Memory B cell (primary cell): ENCODE results near the gene CCDC122.
"Not testable (repeated sequence)": the region's sequence is repeated elsewhere in the genome, so short reads cannot be mapped to it uniquely, and the experiment has no call there.

Experiments
- ATAC-seq: fragments of 150-1000 bp; cut with Tn5 transposase; 2 replicates; pipeline ENCODE4 v1.10.0; 2021; ENCODE audit warnings: low read depth, mild to moderate bottlenecking, moderate library complexity
- DNase-seq, 2 donors: peaks; one replicate each; pipeline ENCODE4 v3.0.0; 2022; ENCODE audit warnings: low spot score in 2 of 2
- H3K27ac Mint-ChIP-seq: one replicate; pipeline ENCODE4 v1.8.0; 2022; ENCODE audit warnings: mild to moderate bottlenecking, moderate library complexity, mixed read lengths
- H3K27me3 Mint-ChIP-seq: one replicate; pipeline ENCODE4 v1.8.0; 2022; ENCODE audit warnings: mixed read lengths
- H3K36me3 Mint-ChIP-seq: one replicate; pipeline ENCODE4 v1.8.0; 2022; ENCODE audit warnings: mild to moderate bottlenecking, mixed read lengths
- H3K4me1 Mint-ChIP-seq: one replicate; pipeline ENCODE4 v1.8.0; 2022; ENCODE audit warnings: mixed read lengths
- H3K4me3 Mint-ChIP-seq: one replicate; pipeline ENCODE4 v1.8.0; 2022; ENCODE audit warnings: mild to moderate bottlenecking, moderate library complexity, mixed read lengths
- H3K9me3 Mint-ChIP-seq: one replicate; pipeline ENCODE4 v1.8.0; 2022; ENCODE audit warnings: mixed read lengths

CCDC122 gene

GRCh38 chr13:43850873-43851272, 28.7 kb downstream of the CCDC122 start:
- DNase-seq, result no peak
- no peak for ATAC-seq
- Mint-ChIP-seq H3K4me1 (no peaks in the 10 kb centered on the region), H3K4me3 (no peak overlapping the region), H3K27me3 (no peaks in the 10 kb centered on the region), H3K36me3 (peaks cover 62% of the 10 kb centered on the region), H3K9me3 (peaks cover 36% of the 10 kb centered on the region), H3K27ac (no peak overlapping the region)

GRCh38 chr13:43848001-43848649, 31.4 kb downstream of the CCDC122 start:
- ATAC-seq, result no peak
- DNase-seq, result no peak
- H3K27ac Mint-ChIP-seq, result no peak overlapping the region

GRCh38 chr13:43846496-43847158, 32.9 kb downstream of the CCDC122 start:
- Mint-ChIP-seq H3K9me3 (peaks cover 15% of the 10 kb centered on the region), H3K27ac (no peak overlapping the region), H3K4me1 (no peaks in the 10 kb centered on the region), H3K4me3 (no peak overlapping the region), H3K36me3 (peaks cover 27% of the 10 kb centered on the region), H3K27me3 (no peaks in the 10 kb centered on the region)
- DNase-seq (no peak), ATAC-seq (no peak)

More at GRCh38 chr13:43848001-43848649, 31.4 kb downstream of the CCDC122 start:
- peaks cover 40% of the 10 kb centered on the region for H3K36me3 Mint-ChIP-seq
- no peaks in the 10 kb centered on the region for H3K27me3 Mint-ChIP-seq
- peaks cover 26% of the 10 kb centered on the region for H3K9me3 Mint-ChIP-seq
- H3K4me1 Mint-ChIP-seq, result no peaks in the 10 kb centered on the region
- H3K4me3 Mint-ChIP-seq, result no peak overlapping the region

- no peak for ATAC-seq
These were observed 40.6 kb downstream of the CCDC122 start for GRCh38 chr13:43838909-43839308.

DNA sequence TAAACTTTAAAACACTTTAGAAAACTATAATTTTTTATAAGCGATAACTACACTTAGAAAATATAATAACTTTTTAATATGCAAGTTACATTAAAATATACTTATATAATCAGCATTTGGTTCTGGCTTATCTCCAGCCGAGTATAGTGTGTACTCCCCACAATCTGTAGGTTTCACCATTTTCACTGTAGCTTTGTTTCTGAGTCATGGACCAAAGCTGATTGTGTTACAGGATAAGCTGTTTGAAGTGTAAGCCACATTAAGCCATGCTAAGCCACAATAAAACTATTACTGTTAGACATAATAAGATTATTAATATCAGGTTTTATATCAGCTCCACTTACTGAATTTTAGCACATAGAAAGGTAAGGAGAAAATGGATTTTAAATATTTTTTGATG, 43.8 kb downstream of the CCDC122 start:
- Mint-ChIP-seq H3K27me3 (no peaks in the 10 kb centered on the region), H3K9me3 (peaks cover under 1% of the 10 kb centered on the region), H3K4me1 (no peaks in the 10 kb centered on the region), H3K4me3 (no peak overlapping the region), H3K27ac (no peak overlapping the region), H3K36me3 (peaks cover under 1% of the 10 kb centered on the region)
- DNase-seq, result no peak
- no peak for ATAC-seq

More at GRCh38 chr13:43838909-43839308, 40.6 kb downstream of the CCDC122 start:
- H3K9me3 Mint-ChIP-seq, result peaks cover 4% of the 10 kb centered on the region
- H3K36me3 Mint-ChIP-seq, result peaks cover 2% of the 10 kb centered on the region
- H3K27me3 Mint-ChIP-seq, result no peaks in the 10 kb centered on the region
- H3K4me1 Mint-ChIP-seq, result no peaks in the 10 kb centered on the region
- no peak overlapping the region for H3K4me3 Mint-ChIP-seq
- no peak overlapping the region for H3K27ac Mint-ChIP-seq
- DNase-seq, result no peak

DNA sequence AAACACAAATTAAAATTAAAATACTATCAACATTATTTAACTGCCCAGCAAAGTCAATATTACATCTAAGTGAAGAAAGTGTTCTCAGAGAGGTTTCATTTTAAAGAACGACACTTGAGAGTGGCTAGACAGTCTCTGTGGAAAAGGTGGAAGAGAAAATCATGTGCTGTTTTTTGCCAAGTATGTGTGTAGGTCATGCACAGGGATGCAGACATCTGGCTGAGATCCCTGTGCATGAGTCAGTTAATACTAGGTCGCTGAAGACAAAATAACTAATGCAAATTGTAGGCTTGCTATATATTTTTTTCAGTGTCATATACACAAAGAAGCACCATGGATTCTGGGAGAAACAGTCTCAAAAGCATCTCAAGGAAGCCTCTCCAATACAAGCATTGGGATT, 48.5 kb downstream of the CCDC122 start:
- H3K27ac Mint-ChIP-seq, result no peak overlapping the region
- no peak overlapping the region for H3K4me3 Mint-ChIP-seq
- H3K9me3 Mint-ChIP-seq, result no peaks in the 10 kb centered on the region
- H3K4me1 Mint-ChIP-seq, result no peaks in the 10 kb centered on the region
- no peak for DNase-seq
- no peaks in the 10 kb centered on the region for H3K36me3 Mint-ChIP-seq
- no peaks in the 10 kb centered on the region for H3K27me3 Mint-ChIP-seq
- ATAC-seq, result no peak

DNA sequence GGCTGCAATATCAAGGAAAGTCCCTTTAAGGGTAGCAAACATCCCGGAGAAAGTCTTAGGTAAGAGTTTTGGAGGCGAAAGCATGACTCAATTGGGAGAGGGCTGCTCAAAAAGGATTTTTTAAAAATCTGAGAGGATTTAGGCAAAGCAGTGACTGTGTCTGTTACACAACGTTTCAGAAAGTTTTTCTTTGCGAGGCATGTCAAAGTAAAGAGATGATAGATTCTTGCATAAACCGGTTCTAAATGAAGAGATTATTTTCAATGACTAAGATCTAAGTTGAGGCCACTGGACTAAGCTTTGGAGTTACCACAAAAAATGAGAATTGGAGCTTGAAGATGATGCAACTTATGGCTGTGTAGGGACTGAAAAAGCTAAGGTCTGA, 49.1 kb downstream of the CCDC122 start:
- ATAC-seq, result no peak
- DNase-seq, result no peak
- Mint-ChIP-seq H3K4me1 (no peaks in the 10 kb centered on the region), H3K9me3 (no peaks in the 10 kb centered on the region), H3K36me3 (no peaks in the 10 kb centered on the region), H3K4me3 (no peak overlapping the region), H3K27ac (no peak overlapping the region), H3K27me3 (no peaks in the 10 kb centered on the region)

- not testable (repeated sequence) for H3K27me3 Mint-ChIP-seq, H3K4me1 Mint-ChIP-seq, DNase-seq, H3K9me3 Mint-ChIP-seq, H3K4me3 Mint-ChIP-seq, H3K36me3 Mint-ChIP-seq, ATAC-seq, H3K27ac Mint-ChIP-seq
These were observed 54.9 kb downstream of the CCDC122 start for GRCh38 chr13:43824656-43825055.

DNA sequence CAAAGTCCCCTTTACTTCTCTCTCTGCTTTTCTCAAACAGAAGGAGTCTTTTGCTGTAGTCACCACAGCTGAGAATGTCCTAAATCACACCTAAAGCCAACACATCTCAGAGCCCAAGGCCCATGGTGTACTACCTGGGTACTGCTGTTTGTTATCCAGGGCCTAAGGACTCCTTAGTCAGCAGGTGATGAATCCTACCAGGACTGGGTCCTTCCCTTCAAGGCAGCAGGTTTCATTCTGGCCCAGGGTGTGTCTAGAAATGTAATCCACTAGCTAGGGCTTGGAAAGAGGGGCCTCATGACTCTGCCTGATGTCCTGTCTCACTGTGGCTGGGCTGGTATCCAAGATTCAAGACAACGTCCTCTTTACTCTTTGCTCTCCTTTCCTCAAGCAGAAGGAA, 56.6 kb downstream of the CCDC122 start:
- ATAC-seq, result no peak
- Mint-ChIP-seq H3K4me3 (no peak overlapping the region), H3K27ac (no peak overlapping the region), H3K27me3 (peaks cover 4% of the 10 kb centered on the region), H3K36me3 (no peaks in the 10 kb centered on the region), H3K4me1 (no peaks in the 10 kb centered on the region), H3K9me3 (no peaks in the 10 kb centered on the region)
- no peak for DNase-seq

GRCh38 chr13:43816401-43816889, 63.1 kb downstream of the CCDC122 start:
- Mint-ChIP-seq H3K4me3 (no peak overlapping the region), H3K4me1 (no peaks in the 10 kb centered on the region), H3K27ac (no peak overlapping the region), H3K27me3 (peaks cover 15% of the 10 kb centered on the region), H3K36me3 (no peaks in the 10 kb centered on the region), H3K9me3 (no peaks in the 10 kb centered on the region)
- ATAC-seq, result no peak
- DNase-seq, result no peak

DNA sequence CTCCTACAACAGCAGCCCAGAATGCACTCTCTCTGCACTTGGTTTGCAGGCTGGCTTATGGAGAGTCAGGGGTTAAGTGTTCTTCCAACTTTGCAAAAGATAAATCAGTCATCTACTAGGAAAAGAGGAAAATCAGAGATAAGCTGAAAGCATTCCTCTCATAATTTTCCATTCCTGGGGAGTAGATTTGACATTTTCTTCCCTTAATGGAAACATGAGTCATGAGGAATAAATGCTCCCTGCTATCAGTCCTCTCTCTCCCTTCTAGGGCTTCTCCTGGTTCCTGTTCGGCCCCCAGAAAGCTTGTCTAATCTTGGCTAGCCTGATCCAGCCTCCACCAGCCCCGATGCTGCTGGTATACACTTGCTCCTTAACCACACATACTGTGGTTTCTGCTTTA, 64.3 kb downstream of the CCDC122 start:
- Mint-ChIP-seq H3K4me3 (no peak overlapping the region), H3K4me1 (no peaks in the 10 kb centered on the region), H3K27ac (no peak overlapping the region), H3K9me3 (no peaks in the 10 kb centered on the region), H3K36me3 (no peaks in the 10 kb centered on the region), H3K27me3 (peaks cover 15% of the 10 kb centered on the region)
- no peak for DNase-seq
- no peak for ATAC-seq

DNA sequence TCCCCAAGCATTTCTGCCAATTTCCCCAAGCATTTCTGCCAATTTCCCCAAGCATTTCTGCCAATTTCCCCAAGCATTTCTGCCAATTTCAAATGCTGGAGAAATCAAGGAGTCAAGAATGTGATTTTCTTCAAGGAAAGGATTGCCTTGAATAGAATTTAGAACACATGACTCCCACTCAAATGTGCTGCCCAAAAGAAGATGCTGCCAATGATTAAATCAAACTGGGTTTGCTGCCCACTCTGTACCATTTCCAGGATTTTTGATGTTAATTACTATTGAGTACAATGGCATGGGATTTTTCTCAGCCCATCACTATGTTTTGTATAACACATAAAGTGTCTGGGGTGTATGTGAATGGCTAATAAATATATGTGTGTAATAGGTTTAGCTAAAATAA, 70.9 kb downstream of the CCDC122 start:
- H3K36me3 Mint-ChIP-seq, result no peaks in the 10 kb centered on the region
- no peaks in the 10 kb centered on the region for H3K9me3 Mint-ChIP-seq
- H3K4me1 Mint-ChIP-seq, result peaks cover 2% of the 10 kb centered on the region
- ATAC-seq, result no peak
- no peak overlapping the region for H3K27ac Mint-ChIP-seq
- no peak overlapping the region for H3K4me3 Mint-ChIP-seq
- H3K27me3 Mint-ChIP-seq, result peaks cover 7% of the 10 kb centered on the region
- no peak for DNase-seq

DNA sequence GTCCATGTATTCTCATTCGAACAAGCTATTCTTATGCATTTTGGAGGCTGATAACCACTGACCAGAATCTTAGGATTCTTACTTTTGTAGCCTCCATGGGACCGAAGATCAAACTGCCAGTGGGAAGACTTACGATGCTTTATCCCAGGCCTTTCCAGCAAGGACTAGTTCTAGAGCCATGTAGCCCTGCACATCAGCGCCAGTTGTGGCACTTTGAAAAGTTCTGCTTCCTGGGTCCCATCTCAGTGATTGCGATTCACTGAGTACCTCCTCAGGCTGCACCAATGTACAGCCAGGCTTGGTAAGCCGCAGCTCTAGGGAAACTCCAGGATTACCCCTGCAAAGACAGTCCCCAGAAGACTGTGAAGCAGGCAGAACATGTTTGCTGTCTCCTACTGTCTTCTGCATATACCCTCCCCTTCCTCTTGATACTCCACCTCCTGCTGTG, 73.8 kb downstream of the CCDC122 start:
- Mint-ChIP-seq H3K27me3 (peaks cover 7% of the 10 kb centered on the region), H3K36me3 (no peaks in the 10 kb centered on the region), H3K27ac (no peak overlapping the region), H3K4me3 (no peak overlapping the region), H3K9me3 (no peaks in the 10 kb centered on the region), H3K4me1 (peaks cover 2% of the 10 kb centered on the region)
- ATAC-seq (no peak), DNase-seq (no peak)

DNA sequence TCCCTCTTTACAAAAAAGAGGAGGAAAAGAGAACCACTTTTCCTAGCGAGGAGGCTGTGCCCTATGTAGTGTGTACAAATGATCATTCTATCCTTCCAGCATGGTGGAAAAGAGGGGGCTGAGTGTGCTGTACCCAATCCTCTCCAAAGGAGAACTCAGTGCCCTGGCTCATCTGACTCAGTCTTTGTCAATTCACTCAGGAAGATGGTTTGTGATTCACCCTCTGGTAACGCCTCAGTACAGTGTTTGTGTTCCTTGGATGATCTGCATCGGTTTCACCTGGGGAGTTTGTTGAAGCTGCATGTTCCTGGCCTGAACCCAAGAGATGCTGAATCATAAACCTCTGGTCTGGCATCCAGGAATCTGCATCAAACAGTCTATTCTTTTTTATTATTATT, 74.5 kb downstream of the CCDC122 start:
- peaks cover 7% of the 10 kb centered on the region for H3K27me3 Mint-ChIP-seq
- peaks cover 2% of the 10 kb centered on the region for H3K4me1 Mint-ChIP-seq
- H3K4me3 Mint-ChIP-seq, result no peak overlapping the region
- H3K9me3 Mint-ChIP-seq, result no peaks in the 10 kb centered on the region
- ATAC-seq (no peak), DNase-seq (no peak)
- H3K36me3 Mint-ChIP-seq, result no peaks in the 10 kb centered on the region
- no peak overlapping the region for H3K27ac Mint-ChIP-seq
